K562 (cell line): ENCODE results near the gene NACC1. TPM values are rescaled to one million over a fixed set of nuclear protein-coding genes. Genes with fewer than 3 reads are reported as not detected.

Experiments used
- CHD7 ChIP-seq: fragments of 200-600 bp; sonication (generic); IDR thresholded peaks from one replicate; pipeline ENCODE4 v1.6.1; 2012; ENCODE audit warnings: mild to moderate bottlenecking, low read depth, low read length, inconsistent platforms
- KDM2B ChIP-seq: fragments of 250-450 bp; sonication (Bioruptor Pico); IDR thresholded peaks from 2 replicates; pipeline ENCODE4 v1.8.0; 2021; ENCODE audit warnings: mild to moderate bottlenecking, moderate library complexity
- NCOA6 ChIP-seq: fragments of 450-650 bp; IDR thresholded peaks from 2 replicates; pipeline ENCODE4 v1.6.1; 2017; ENCODE audit warnings: mild to moderate bottlenecking
- TRIM24 ChIP-seq, 2 experiments: fragments of 450-650 bp; IDR thresholded peaks; 2 replicates each; pipeline ENCODE4 v1.6.1; 2016
- ZFP91 ChIP-seq: sonication (generic); formaldehyde crosslinking; IDR thresholded peaks from 2 replicates; pipeline ENCODE4 v1.8.0; 2022; ENCODE audit warnings: mild to moderate bottlenecking, missing genetic modification reagents
- ZNF232 ChIP-seq: sonication (generic); formaldehyde crosslinking; IDR thresholded peaks from 2 replicates; pipeline ENCODE4 v1.8.0; 2022; ENCODE audit warnings: mild to moderate bottlenecking, missing genetic modification reagents
- ZNF830 ChIP-seq: fragments of 250-450 bp; sonication (Bioruptor Pico); IDR thresholded peaks from 2 replicates; pipeline ENCODE4 v1.5.0; 2021; ENCODE audit warnings: mild to moderate bottlenecking
- polyA plus RNA-seq, 8 experiments: library from polyadenylated mRNA; depleted of rRNA in 4 of 8; stranded (reverse) in 5 of 8; unstranded in 3 of 8; fragments of >200 nt; fragmentation: Nextera tagmentation in 2 of 8; fragmentation: Illumina TruSeq in 1 of 8; extraction: Ambion mirVana in 2 of 8; extraction: Trizol in 1 of 8; gene quantifications; 2 replicates each; pipeline versions ENCODE4 v1.2.1 to v1.2.3, GENCODE V29; 2011 to 2014; ENCODE audit warnings: inconsistent platforms in 1 of 8, missing spikeins in 1 of 8
- total RNA-seq, 7 experiments: library from RNA; depleted of rRNA in 6 of 7; stranded (reverse); fragments of >200 nt in 6 of 7; fragmentation: Illumina TruSeq in 2 of 7; extraction: Trizol in 2 of 7; gene quantifications; 2 replicates each; pipeline versions ENCODE4 v1.2.1 to v1.2.3, GENCODE V29; 2011 to 2021; ENCODE audit warnings: low replicate concordance in 1 of 7
- TF ChIP-seq, protein P1 (sequence below), 2 experiments: IDR thresholded peaks; 2 replicates each; pipeline ENCODE4 v1.6.1; 2012; ENCODE audit warnings: improper control_type of control experiment in 2 of 2, low read depth in 2 of 2, low read length in 2 of 2, borderline replicate concordance in 1 of 2

The NACC1 gene
- total and polyA plus RNA-seq, 9 of the 15 experiments (the other 6 are each of a cell fraction or from before 2014, with no cell fraction given): 0.04 to 96.6 (median 25.8) TPM

GRCh38 chr19:13154241-13154778 lies 36.2 kb downstream of the NACC1 start (continued):
- peak; percentile 9 for TF ChIP-seq CHD7
- TF ChIP-seq NCOA6: no peak
- 0 out of 2 replicates have a peak, but pooled peaks have one; percentile 74 for TF ChIP-seq ZNF232 (CRISPR knock-in tag)
- no peak for TF ChIP-seq ZFP91 (CRISPR knock-in tag)
- no peak for TF ChIP-seq TRIM24 (IDR thresholded peaks at IDR 0.05)
- no peak for TF ChIP-seq KDM2B (CRISPR knock-in tag)
- no peak for TF ChIP-seq ZNF830
- TF ChIP-seq, protein P1, sequence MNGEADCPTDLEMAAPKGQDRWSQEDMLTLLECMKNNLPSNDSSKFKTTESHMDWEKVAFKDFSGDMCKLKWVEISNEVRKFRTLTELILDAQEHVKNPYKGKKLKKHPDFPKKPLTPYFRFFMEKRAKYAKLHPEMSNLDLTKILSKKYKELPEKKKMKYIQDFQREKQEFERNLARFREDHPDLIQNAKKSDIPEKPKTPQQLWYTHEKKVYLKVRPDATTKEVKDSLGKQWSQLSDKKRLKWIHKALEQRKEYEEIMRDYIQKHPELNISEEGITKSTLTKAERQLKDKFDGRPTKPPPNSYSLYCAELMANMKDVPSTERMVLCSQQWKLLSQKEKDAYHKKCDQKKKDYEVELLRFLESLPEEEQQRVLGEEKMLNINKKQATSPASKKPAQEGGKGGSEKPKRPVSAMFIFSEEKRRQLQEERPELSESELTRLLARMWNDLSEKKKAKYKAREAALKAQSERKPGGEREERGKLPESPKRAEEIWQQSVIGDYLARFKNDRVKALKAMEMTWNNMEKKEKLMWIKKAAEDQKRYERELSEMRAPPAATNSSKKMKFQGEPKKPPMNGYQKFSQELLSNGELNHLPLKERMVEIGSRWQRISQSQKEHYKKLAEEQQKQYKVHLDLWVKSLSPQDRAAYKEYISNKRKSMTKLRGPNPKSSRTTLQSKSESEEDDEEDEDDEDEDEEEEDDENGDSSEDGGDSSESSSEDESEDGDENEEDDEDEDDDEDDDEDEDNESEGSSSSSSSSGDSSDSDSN (IDR thresholded peaks at IDR 0.05; ENCODE audit: borderline replicate concordance in 1 of 2, low read depth in 2 of 2, low read length in 2 of 2): no peak
